ENCODE data around the gene YJEFN3. TPM values are rescaled to one million over a fixed set of nuclear protein-coding genes. Genes with fewer than 3 reads are reported as not detected.

Gene YJEFN3
- polyA plus RNA-seq, 1 donor (not counting 4 experiments of a cell fraction or from before 2014, with no cell fraction given), result 1.2 TPM

GRCh38 chr19:19492026-19492610 is 36.6 kb upstream of the YJEFN3 start:
- DNase-seq (ENCODE audit: low read depth, low spot score) (no peak), FAIRE-seq (no peak)
- H3K9me3 ChIP-seq (ENCODE audit: control insufficient read depth, low read depth, low read length), result no peaks in the 10 kb centered on the region
- TF ChIP-seq CTCF (optimal IDR thresholded peaks at IDR 0.05 in 1 of 3, IDR thresholded peaks at IDR 0.05 in 1 of 3, conservative IDR thresholded peaks at IDR 0.05 in 1 of 3; ENCODE audit: extremely low read depth in 1 of 3, insufficient read depth in 2 of 3, low read length in 3 of 3) (no peak), EZH2 (IDR thresholded peaks at IDR 0.05; ENCODE audit: low read length) (no peak)
- no peaks in the 10 kb centered on the region for H4K20me1 ChIP-seq (ENCODE audit: control insufficient read depth, extremely low read depth, insufficient read depth, low read length)
- no peak overlapping the region for H2AFZ ChIP-seq (ENCODE audit: control insufficient read depth, low read length)
- H3K36me3 ChIP-seq (ENCODE audit: control insufficient read depth in 2 of 2, extremely low read depth in 1 of 2, insufficient read depth in 2 of 2, low read length in 2 of 2), result peaks cover 29 to 34% of the 10 kb centered on the region in 2 experiments
- no peak overlapping the region for H3K4me2 ChIP-seq (ENCODE audit: control insufficient read depth, extremely low read depth, insufficient read depth, low read depth, low read length)
- no peak overlapping the region for H3K9ac ChIP-seq (ENCODE audit: control insufficient read depth, extremely low read depth, insufficient read depth, low read length)
- H3K27me3 ChIP-seq (ENCODE audit: control insufficient read depth, extremely low read depth, insufficient read depth, low read length), result no peaks in the 10 kb centered on the region
- H3K79me2 ChIP-seq (ENCODE audit: control insufficient read depth, insufficient read depth, low read length), result peaks cover 52% of the 10 kb centered on the region
- H3K4me1 ChIP-seq (ENCODE audit: control insufficient read depth, extremely low read depth, insufficient read depth, low read length), result peaks cover 32% of the 10 kb centered on the region
- no peaks in the 10 kb centered on the region for H3K9me1 ChIP-seq (ENCODE audit: control insufficient read depth, extremely low read depth, insufficient read depth, low read length)
- no peak overlapping the region for H3K27ac ChIP-seq (ENCODE audit: control insufficient read depth, insufficient read depth, low read length)
- dilution Hi-C loops (cut with MboI; ENCODE audit: extremely low pct_ligation_motif_present, low sequenced_read_pairs), result no loop called here
- H3K4me3 ChIP-seq (ENCODE audit: control insufficient read depth in 2 of 3, extremely low read depth in 1 of 3, insufficient read depth in 2 of 3, low read depth in 1 of 3, low read length in 3 of 3), result no peak overlapping the region

GRCh38 chr19:19493841-19494546 is 34.7 kb upstream of the YJEFN3 start:
- TF ChIP-seq EZH2 (IDR thresholded peaks at IDR 0.05; ENCODE audit: low read length) (no peak), CTCF (optimal IDR thresholded peaks at IDR 0.05 in 1 of 3, IDR thresholded peaks at IDR 0.05 in 1 of 3, conservative IDR thresholded peaks at IDR 0.05 in 1 of 3; ENCODE audit: extremely low read depth in 1 of 3, insufficient read depth in 2 of 3, low read length in 3 of 3) (no peak)

More at GRCh38 chr19:19493841-19494546, 34.7 kb upstream of the YJEFN3 start:
- DNase-seq (ENCODE audit: low read depth, low spot score) (no peak), FAIRE-seq (no peak)
- H3K4me1 ChIP-seq (ENCODE audit: control insufficient read depth, extremely low read depth, insufficient read depth, low read length), result peaks cover 13% of the 10 kb centered on the region
- H3K27me3 ChIP-seq (ENCODE audit: control insufficient read depth, extremely low read depth, insufficient read depth, low read length), result no peaks in the 10 kb centered on the region
- no peak overlapping the region for H3K4me2 ChIP-seq (ENCODE audit: control insufficient read depth, extremely low read depth, insufficient read depth, low read depth, low read length)
- H3K9me1 ChIP-seq (ENCODE audit: control insufficient read depth, extremely low read depth, insufficient read depth, low read length), result no peaks in the 10 kb centered on the region
- dilution Hi-C loops (cut with MboI; ENCODE audit: extremely low pct_ligation_motif_present, low sequenced_read_pairs), result no loop called here
- H3K79me2 ChIP-seq (ENCODE audit: control insufficient read depth, insufficient read depth, low read length), result peaks cover 45% of the 10 kb centered on the region
- no peak overlapping the region for H2AFZ ChIP-seq (ENCODE audit: control insufficient read depth, low read length)
- H3K36me3 ChIP-seq (ENCODE audit: control insufficient read depth in 2 of 2, extremely low read depth in 1 of 2, insufficient read depth in 2 of 2, low read length in 2 of 2), result peaks cover 33 to 38% of the 10 kb centered on the region in 2 experiments
- no peaks in the 10 kb centered on the region for H4K20me1 ChIP-seq (ENCODE audit: control insufficient read depth, extremely low read depth, insufficient read depth, low read length)
- H3K9ac ChIP-seq (ENCODE audit: control insufficient read depth, extremely low read depth, insufficient read depth, low read length), result no peak overlapping the region
- no peak overlapping the region for H3K27ac ChIP-seq (ENCODE audit: control insufficient read depth, insufficient read depth, low read length)
- no peak overlapping the region for H3K4me3 ChIP-seq (ENCODE audit: control insufficient read depth in 2 of 3, extremely low read depth in 1 of 3, insufficient read depth in 2 of 3, low read depth in 1 of 3, low read length in 3 of 3)
- H3K9me3 ChIP-seq (ENCODE audit: control insufficient read depth, low read depth, low read length), result no peaks in the 10 kb centered on the region
